H1 (cell line): ENCODE results near the gene FLNC. TPM values are rescaled to one million over a fixed set of nuclear protein-coding genes. Genes with fewer than 3 reads are reported as not detected.

Experiments
- CTCF ChIA-PET: fragments of 300-600 bp; sonication (Branson Sonifier 250); formaldehyde crosslinking; loops from one replicate; lab custom pipeline; 2021; ENCODE audit not compliant: partially characterized antibody; lab: Charles Lee
- POLR2A ChIA-PET: fragments of 300-600 bp; sonication (Branson Sonifier 250); formaldehyde crosslinking; loops from one replicate; lab custom pipeline; 2021; ENCODE audit warnings: inconsistent platforms; ENCODE audit not compliant: partially characterized antibody; lab: Charles Lee
- DNase-seq, 2 experiments: peaks; one replicate each; pipeline versions ENCODE4 v3.0.0 to v3.0.0-alpha.2; 2010 to 2022; ENCODE audit warnings: low spot score in 2 of 2, low read depth in 1 of 2, mixed read lengths in 1 of 2
- FAIRE-seq: peaks from 2 replicates; lab custom pipeline; 2011; peaks lifted over from hg19 to GRCh38; lab: Jason Lieb, UNC
- H2AFZ ChIP-seq: 2 replicates; pipeline ENCODE4 v1.8.1; 2012; ENCODE audit warnings: low read length, inconsistent platforms
- H2AK5ac ChIP-seq: 2 replicates; pipeline ENCODE4 v1.6.1; 2013; ENCODE audit warnings: low read depth, low read length
- H2BK120ac ChIP-seq: replicated peaks from 2 replicates; pipeline ENCODE3; 2013; ENCODE audit warnings: low read depth, low read length, inconsistent platforms
- H2BK12ac ChIP-seq: 2 replicates; pipeline ENCODE4 v1.6.1; 2013; ENCODE audit warnings: low read depth, low read length
- H2BK15ac ChIP-seq: 2 replicates; pipeline ENCODE4 v1.6.1; 2013; ENCODE audit warnings: low read length
- H2BK20ac ChIP-seq: 2 replicates; pipeline ENCODE4 v1.6.1; 2013; ENCODE audit warnings: low read length
- H2BK5ac ChIP-seq: 2 replicates; pipeline ENCODE4 v1.6.1; 2013; ENCODE audit warnings: low read depth, low read length
- H3K14ac ChIP-seq: 2 replicates; pipeline ENCODE4 v1.6.1; 2013; ENCODE audit warnings: inconsistent platforms; ENCODE audit not compliant: insufficient read length
- H3K18ac ChIP-seq: 2 replicates; pipeline ENCODE4 v1.6.1; 2013; ENCODE audit warnings: low read length; ENCODE audit errors: extremely low read depth
- H3K23ac ChIP-seq: 2 replicates; pipeline ENCODE4 v1.6.1; 2013; ENCODE audit warnings: inconsistent platforms; ENCODE audit not compliant: insufficient read length
- H3K23me2 ChIP-seq: 2 replicates; pipeline ENCODE4 v1.6.1; 2013; ENCODE audit warnings: low read depth, low read length
- H3K27ac ChIP-seq: 2 replicates; pipeline ENCODE4 v1.6.1; 2011; ENCODE audit warnings: low read depth, low read length, inconsistent platforms
- H3K27me3 ChIP-seq, 4 experiments: replicated peaks in 1 of 4; 1 replicate in 1 of 4; 2 replicates in 3 of 4; pipeline versions ENCODE4 v1.6.1 to v1.8.1; 2011 to 2013; ENCODE audit warnings: low read length in 3 of 4, mild to moderate bottlenecking in 3 of 4, inconsistent platforms in 2 of 4, mixed read lengths in 2 of 4, moderate library complexity in 1 of 4; ENCODE audit not compliant: control insufficient read depth in 3 of 4, insufficient read depth in 3 of 4; ENCODE audit errors: extremely low read depth in 1 of 4
- H3K36me3 ChIP-seq, 4 experiments: 2 replicates each; pipeline versions ENCODE4 v1.6.1 to v1.8.1; 2011 to 2013; ENCODE audit warnings: mild to moderate bottlenecking in 4 of 4, low read length in 3 of 4, moderate library complexity in 2 of 4, control low read depth in 1 of 4, inconsistent platforms in 1 of 4; ENCODE audit not compliant: insufficient read depth in 4 of 4, control insufficient read depth in 2 of 4
- H3K4ac ChIP-seq: replicated peaks from 2 replicates; pipeline ENCODE3; 2013; ENCODE audit warnings: low read length, low read depth, mixed read lengths, inconsistent platforms; ENCODE audit not compliant: insufficient read length
- H3K4me1 ChIP-seq, 4 experiments: replicated peaks in 1 of 4; 1 replicate in 1 of 4; 2 replicates in 3 of 4; pipeline versions ENCODE4 v1.6.1 to v1.8.1; 2011 to 2013; ENCODE audit warnings: low read length in 3 of 4, inconsistent platforms in 2 of 4, mixed read lengths in 1 of 4; ENCODE audit not compliant: insufficient read depth in 4 of 4, control insufficient read depth in 3 of 4
- H3K4me2 ChIP-seq, 2 experiments: 2 replicates each; pipeline versions ENCODE4 v1.6.1 to v1.8.1; 2011 to 2013; ENCODE audit warnings: low read depth in 2 of 2, low read length in 2 of 2, control low read depth in 1 of 2, inconsistent platforms in 1 of 2, mild to moderate bottlenecking in 1 of 2; ENCODE audit not compliant: insufficient read depth in 1 of 2
- H3K4me3 ChIP-seq, 4 experiments: fragments of 200-600, 300-600 bp in 1 of 4; sonication (generic), shearing (Covaris generic), sonication (Bioruptor Twin) in 1 of 4; 2 replicates each; pipeline versions ENCODE4 v1.5.1 to v1.8.1; 2011 to 2016; ENCODE audit warnings: low read length in 4 of 4, low read depth in 3 of 4, control low read depth in 2 of 4, inconsistent platforms in 2 of 4, mild to moderate bottlenecking in 2 of 4, mixed read lengths in 1 of 4, moderate library complexity in 1 of 4; ENCODE audit not compliant: insufficient read depth in 2 of 4; ENCODE audit errors: extremely low read depth in 1 of 4
- H3K56ac ChIP-seq: replicated peaks from 2 replicates; pipeline ENCODE3; 2013; ENCODE audit warnings: low read depth, mild to moderate bottlenecking, mixed read lengths, low read length, inconsistent platforms; ENCODE audit not compliant: insufficient read length
- H3K79me1 ChIP-seq: 2 replicates; pipeline ENCODE4 v1.6.1; 2013; ENCODE audit warnings: low read depth, low read length, control low read depth
- H3K79me2 ChIP-seq, 2 experiments: 2 replicates each; pipeline versions ENCODE4 v1.6.1 to v1.8.1; 2012 to 2013; ENCODE audit warnings: low read length in 2 of 2, mild to moderate bottlenecking in 2 of 2, inconsistent platforms in 1 of 2; ENCODE audit not compliant: insufficient read depth in 2 of 2, control insufficient read depth in 1 of 2
- H3K9ac ChIP-seq, 4 experiments: replicated peaks in 1 of 4; 1 replicate in 1 of 4; 2 replicates in 3 of 4; pipeline versions ENCODE4 v1.6.1 to v1.8.1; 2011 to 2013; ENCODE audit warnings: low read depth in 3 of 4, low read length in 3 of 4, control low read depth in 2 of 4, mild to moderate bottlenecking in 2 of 4, moderate library complexity in 2 of 4, inconsistent platforms in 1 of 4; ENCODE audit errors: extremely low read depth in 1 of 4
- H3K9me3 ChIP-seq, 2 experiments: 2 replicates each; pipeline versions ENCODE4 v1.6.1 to v1.8.1; 2012 to 2013; ENCODE audit warnings: mild to moderate bottlenecking in 2 of 2, moderate library complexity in 2 of 2, control low read depth in 1 of 2, inconsistent platforms in 1 of 2, low read depth in 1 of 2, low read length in 1 of 2, mixed read lengths in 1 of 2; ENCODE audit not compliant: insufficient read depth in 2 of 2
- H4K20me1 ChIP-seq, 2 experiments: replicated peaks in 1 of 2; 2 replicates each; pipeline versions ENCODE3 to v1.8.1; 2011 to 2013; ENCODE audit warnings: inconsistent platforms in 2 of 2, low read length in 2 of 2, mild to moderate bottlenecking in 1 of 2; ENCODE audit not compliant: insufficient read depth in 2 of 2, control insufficient read depth in 1 of 2
- H4K5ac ChIP-seq: 2 replicates; pipeline ENCODE4 v1.6.1; 2013; ENCODE audit warnings: low read length, low read depth, mixed read lengths, inconsistent platforms; ENCODE audit not compliant: insufficient read length
- H4K8ac ChIP-seq: 2 replicates; pipeline ENCODE4 v1.8.0; 2013; ENCODE audit warnings: mild to moderate bottlenecking, moderate library complexity, low read length, inconsistent platforms; ENCODE audit not compliant: insufficient read depth; ENCODE audit errors: extremely low read depth
- H4K91ac ChIP-seq: replicated peaks from 2 replicates; pipeline ENCODE3; 2013; ENCODE audit warnings: low read length, mixed read lengths, inconsistent platforms; ENCODE audit not compliant: insufficient read length
- ASH2L ChIP-seq: fragments of 200-600, 300-600 bp; sonication (generic); IDR thresholded peaks from one replicate; pipeline ENCODE4 v1.7.1; 2017; ENCODE audit warnings: low read length
- BACH1 ChIP-seq: IDR thresholded peaks from 2 replicates; pipeline ENCODE4 v1.6.1; 2012; ENCODE audit warnings: low read length, improper control_type of control experiment
- BRCA1 ChIP-seq: IDR thresholded peaks from 2 replicates; pipeline ENCODE4 v1.6.1; 2012; ENCODE audit warnings: low read depth, low read length, improper control_type of control experiment
- CBX8 ChIP-seq: fragments of 300-800, 300-1000 bp; sonication (generic); IDR thresholded peaks from 2 replicates; pipeline ENCODE4 v1.7.1; 2016; ENCODE audit warnings: low read depth, low read length, borderline replicate concordance
- CTBP2 ChIP-seq: IDR thresholded peaks from 2 replicates; pipeline ENCODE4 v1.7.0; 2011; ENCODE audit warnings: borderline replicate concordance, mild to moderate bottlenecking, moderate library complexity, mixed read lengths, low read length; ENCODE audit not compliant: insufficient read depth, insufficient read length
- FOSL1 ChIP-seq: IDR thresholded peaks from 2 replicates; pipeline ENCODE4 v1.6.1; 2011; ENCODE audit warnings: mild to moderate bottlenecking, low read depth, low read length, moderate library complexity; ENCODE audit not compliant: insufficient read depth
- HDAC2 ChIP-seq, 2 experiments: fragments of 300-600 bp in 1 of 2; sonication (generic) in 1 of 2; IDR thresholded peaks; 2 replicates each; pipeline ENCODE4 v1.6.1; 2011 to 2012; ENCODE audit warnings: low read depth in 2 of 2, low read length in 2 of 2, mild to moderate bottlenecking in 2 of 2, moderate library complexity in 2 of 2, borderline replicate concordance in 1 of 2, inconsistent platforms in 1 of 2
- HDAC6 ChIP-seq: IDR thresholded peaks from one replicate; pipeline ENCODE4 v1.7.1; 2012; ENCODE audit warnings: low read depth, mild to moderate bottlenecking, inconsistent platforms, low read length, moderate library complexity
- JUND ChIP-seq: IDR thresholded peaks from 2 replicates; pipeline ENCODE4 v1.6.1; 2011; ENCODE audit warnings: mild to moderate bottlenecking, improper control_type of control experiment, low read length
- KDM4A ChIP-seq: IDR thresholded peaks from one replicate; pipeline ENCODE4 v1.7.1; 2012; ENCODE audit warnings: low read depth, mild to moderate bottlenecking, moderate library complexity, low read length, inconsistent platforms; ENCODE audit not compliant: severe bottlenecking
- NRF1 ChIP-seq: IDR thresholded peaks from 2 replicates; pipeline ENCODE4 v1.6.1; 2011; ENCODE audit warnings: mild to moderate bottlenecking, low read depth, low read length, improper control_type of control experiment
- RBBP5 ChIP-seq: IDR thresholded peaks from 2 replicates; pipeline ENCODE4 v1.7.1; 2012; ENCODE audit warnings: low read depth, mild to moderate bottlenecking, inconsistent platforms, low read length, moderate library complexity, borderline replicate concordance
- WGBS, 2 experiments: shearing (Covaris generic) in 1 of 2; methylation state at CpG; one replicate each; pipeline versions ENCODE4 v1.1.6 to v1.1.7; 2013 to 2015; ENCODE audit warnings: low lambda C conversion rate in 2 of 2, mixed read lengths in 2 of 2, inconsistent platforms in 1 of 2, low coverage in 1 of 2, missing lambda C conversion rate in 1 of 2; ENCODE audit not compliant: insufficient replicate concordance in 2 of 2, insufficient coverage in 1 of 2, insufficient read length in 1 of 2; ENCODE audit errors: extremely low coverage in 1 of 2, missing lambda C conversion rate in 1 of 2; 5-methylcytosine and 5-hydroxymethylcytosine counted together
- polyA plus RNA-seq, 7 experiments: library from polyadenylated mRNA; depleted of rRNA in 3 of 7; stranded (reverse) in 5 of 7; unstranded in 2 of 7; fragments of >200 nt in 5 of 7; fragments of 200-250 nt in 2 of 7; gene quantifications; 1 replicate in 5 of 7; 2 replicates in 1 of 7; 4 replicates in 1 of 7; pipeline versions ENCODE4 v1.2.1 to v1.2.3, GENCODE V29; 2011 to 2013; ENCODE audit warnings: missing spikeins in 2 of 7, mixed read lengths in 2 of 7
- total RNA-seq: library from RNA; stranded (reverse); fragmentation: NEBNext Ultra II Directional; extraction: Animal tissue kit (Norgen Biotek cat#: 25700); gene quantifications from 2 replicates; pipeline ENCODE4 v1.2.1, GENCODE V29; 2021

The FLNC gene
- total and polyA plus RNA-seq, 2 of the 8 experiments (the other 6 are each of a cell fraction or from before 2014, with no cell fraction given) = 1.9 to 10.7 TPM

DNA sequence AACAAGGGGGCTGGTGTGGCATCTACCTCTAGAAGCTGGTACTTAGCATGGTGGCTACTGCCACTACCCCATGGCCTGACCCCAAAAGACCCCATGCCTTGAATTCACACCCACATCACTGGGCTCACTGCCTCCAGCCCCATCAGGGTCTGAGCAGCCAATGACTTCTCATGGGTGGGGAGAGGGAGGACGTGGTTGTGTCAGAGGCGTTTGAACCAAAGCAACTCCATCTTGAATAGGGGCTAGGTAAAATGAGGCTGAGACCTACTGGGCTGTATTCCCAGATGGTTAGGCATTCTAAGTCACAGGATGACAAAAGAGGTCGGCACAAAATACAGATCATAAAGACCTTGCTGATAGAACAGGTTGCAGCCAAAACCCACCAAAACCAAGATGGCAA, 65.1 kb downstream of the FLNC start:
- H3K79me2 ChIP-seq = no peaks in the 10 kb centered on the region
- peaks cover 0 to 7% (median 3%) of the 10 kb centered on the region in 4 experiments; a peak in 3 of 7 replicates for H3K27me3 ChIP-seq
- H3K56ac ChIP-seq = no peak overlapping the region
- DNase-seq (no peak), FAIRE-seq (no peak)
- peaks cover 3 to 11% of the 10 kb centered on the region in 2 experiments; a peak in 2 of 4 replicates for H3K9me3 ChIP-seq
- peaks cover 0 to 10% (median 3%) of the 10 kb centered on the region in 4 experiments; a peak in 4 of 7 replicates for H3K4me1 ChIP-seq
- no peak overlapping the region for H2BK20ac ChIP-seq
- H3K4ac ChIP-seq = no peak overlapping the region
- H2BK12ac ChIP-seq = no peak overlapping the region
- TF ChIP-seq ASH2L (no peak), KDM4A (no peak), FOSL1 (no peak), NRF1 (no peak), JUND (no peak), BACH1 (no peak), CBX8 (no peak), HDAC2 (IDR thresholded peaks at IDR 0.05; ENCODE audit: borderline replicate concordance in 1 of 2, low read depth in 2 of 2, low read length in 2 of 2) (no peak), HDAC6 (no peak), RBBP5 (no peak), CTBP2 (no peak), BRCA1 (no peak)
- no peak overlapping the region for H3K4me3 ChIP-seq
- H3K23ac ChIP-seq = no peak overlapping the region
- no peak overlapping the region for H3K4me2 ChIP-seq
- H3K27ac ChIP-seq = no peak overlapping the region
- no peak overlapping the region for H2BK15ac ChIP-seq
- no peak overlapping the region for H3K14ac ChIP-seq
- no peak overlapping the region for H4K5ac ChIP-seq
- no peaks in the 10 kb centered on the region for H3K79me1 ChIP-seq
- 86% methylated on average over 3 of the region's 3 CpGs; no CpG with 5 or more reads in 1 of the 2 experiments for WGBS, 2 experiments
- no peak overlapping the region for H2BK120ac ChIP-seq
- no peaks in the 10 kb centered on the region for H3K36me3 ChIP-seq
- H2AFZ ChIP-seq = no peak overlapping the region
- no peak overlapping the region for H4K91ac ChIP-seq
- H2AK5ac ChIP-seq = no peak overlapping the region
- ChIA-PET CTCF (interaction anchor here (3.5 kb wide), 1 partner anchor 8 kb away, joined by 14 read pairs; no protein-coding TSS in a partner anchor), POLR2A (no interaction called here)
- no peak overlapping the region for H4K8ac ChIP-seq
- peaks cover 0 to 1% of the 10 kb centered on the region in 2 experiments for H4K20me1 ChIP-seq
- H3K23me2 ChIP-seq = peaks cover 5% of the 10 kb centered on the region; the same call in 1 of the 2 replicates
- H3K9ac ChIP-seq = no peak overlapping the region
- no peak overlapping the region for H2BK5ac ChIP-seq
- H3K18ac ChIP-seq = no peak overlapping the region
